ENCODE measurements around the gene RAP1A.
A peak's percentile ranks its signal among the peaks of the same experiment; 100 is the strongest.

The RAP1A gene

GRCh38 chr1:111619635-111620440 lies at the start of gene RAP1A:
RAP1A (plus strand) TSS chr1:111619789; CDS start chr1:111691361, 71,572 bp downstream.
- DNase-seq, result peak; percentile 85 to 94

DNA sequence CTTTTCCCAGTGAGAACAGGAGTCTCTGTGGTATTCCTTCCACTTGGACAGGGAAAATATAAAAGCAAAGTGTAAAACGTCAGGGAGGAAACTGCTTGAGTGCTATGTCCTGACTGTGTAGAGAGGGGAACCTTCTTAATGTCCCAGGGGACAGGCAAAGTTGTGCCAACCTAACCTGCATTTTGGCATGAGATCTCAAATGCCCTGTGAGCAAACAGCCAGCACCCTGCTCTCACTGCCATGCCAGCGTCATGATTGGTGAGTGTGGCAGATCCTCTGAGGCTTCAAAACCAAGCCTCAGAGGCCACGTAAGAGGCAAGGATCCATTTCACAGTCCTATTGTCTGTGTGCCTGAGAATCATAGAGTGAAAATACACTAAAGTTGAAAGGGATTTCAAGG lies 49.7 kb upstream of the RAP1A start:
- no peak for DNase-seq

GRCh38 chr1:111570781-111571181 lies 48.8 kb upstream of the RAP1A start:
- peak; percentile 65 to 71 for DNase-seq

DNA sequence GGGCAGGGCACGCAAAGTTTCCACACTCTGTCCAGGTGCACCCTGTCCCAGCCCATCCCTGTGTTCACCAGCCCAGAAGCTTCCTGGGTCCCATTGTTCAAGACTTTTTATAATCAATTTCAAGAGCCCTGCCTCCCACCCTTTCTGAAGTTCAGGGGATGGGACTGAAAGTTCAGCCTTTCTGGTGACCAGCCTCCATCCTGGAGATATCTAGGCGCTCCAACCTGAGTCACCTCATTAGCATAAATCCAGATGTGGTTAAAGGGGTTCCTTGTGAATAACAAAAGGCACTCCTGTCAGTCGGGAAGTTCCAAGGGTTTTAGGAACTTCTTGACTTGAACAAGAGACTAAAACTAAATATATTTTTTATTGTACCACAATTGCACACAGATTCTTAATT lies 48.4 kb upstream of the RAP1A start:
- DNase-seq, result no peak

- no peak for DNase-seq
Observed at GRCh38 chr1:111571987-111572386, 47.6 kb upstream of the RAP1A start.

- no peak for DNase-seq
Observed at GRCh38 chr1:111576547-111576946, 43.0 kb upstream of the RAP1A start.

DNA sequence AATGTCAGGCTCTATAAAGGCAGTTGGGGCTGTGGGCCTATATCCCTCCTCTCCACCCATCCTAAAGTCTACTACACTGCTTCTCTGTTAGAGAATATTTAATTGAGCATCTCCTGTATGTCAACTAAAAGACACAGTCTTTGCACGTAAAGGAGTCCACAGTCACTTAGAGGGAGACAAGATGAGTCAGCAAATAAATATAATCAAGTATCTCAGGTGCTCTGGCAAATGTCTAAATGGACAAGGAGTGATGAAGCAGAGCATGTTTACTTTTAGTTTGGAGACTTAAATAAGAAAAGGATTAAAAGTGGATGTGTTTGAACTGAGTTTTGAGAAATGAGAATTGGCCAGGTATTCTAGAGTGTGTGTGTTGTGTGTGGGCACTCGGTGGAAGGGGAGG lies 41.8 kb upstream of the RAP1A start:
- no peak for DNase-seq

DNA sequence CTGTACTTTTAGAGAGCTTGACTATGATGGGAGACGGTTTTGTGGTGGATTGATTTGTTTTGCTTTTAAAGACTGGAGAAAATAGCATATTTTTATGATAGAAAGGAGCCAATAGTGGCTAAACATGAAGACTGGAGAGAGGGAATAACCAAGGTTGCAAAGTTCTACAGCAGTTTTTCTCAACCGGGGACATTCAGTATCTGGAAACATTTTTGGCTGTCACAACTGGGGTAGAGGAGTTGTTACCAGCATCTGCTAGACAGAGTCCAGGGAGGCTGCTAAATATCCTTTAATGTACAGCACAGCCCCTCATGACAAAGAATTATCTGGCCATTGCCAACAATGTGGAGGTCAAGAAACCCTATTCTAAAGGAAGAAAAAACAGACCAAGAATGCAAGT lies 38.4 kb upstream of the RAP1A start:
- no peak for DNase-seq

DNA sequence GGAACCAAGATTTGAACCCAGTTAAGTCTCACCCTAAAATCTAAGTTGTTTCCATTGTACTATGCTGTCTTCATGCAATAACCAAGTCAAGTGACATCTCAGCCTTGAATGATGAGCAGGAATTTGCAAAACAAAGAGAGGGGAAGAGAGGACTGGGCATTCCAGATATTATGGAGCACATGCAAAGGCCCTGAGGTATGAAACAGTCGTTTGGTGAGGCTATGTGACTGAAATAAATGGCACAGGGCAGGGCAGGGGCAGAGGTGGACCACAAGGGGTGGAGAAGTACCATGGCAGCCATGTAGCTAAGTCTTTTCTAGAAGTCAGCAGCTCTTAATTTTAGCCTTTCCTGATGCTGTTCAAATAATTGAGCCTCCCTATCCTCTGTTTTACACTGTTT lies 37.6 kb upstream of the RAP1A start:
- DNase-seq, result no peak

DNA sequence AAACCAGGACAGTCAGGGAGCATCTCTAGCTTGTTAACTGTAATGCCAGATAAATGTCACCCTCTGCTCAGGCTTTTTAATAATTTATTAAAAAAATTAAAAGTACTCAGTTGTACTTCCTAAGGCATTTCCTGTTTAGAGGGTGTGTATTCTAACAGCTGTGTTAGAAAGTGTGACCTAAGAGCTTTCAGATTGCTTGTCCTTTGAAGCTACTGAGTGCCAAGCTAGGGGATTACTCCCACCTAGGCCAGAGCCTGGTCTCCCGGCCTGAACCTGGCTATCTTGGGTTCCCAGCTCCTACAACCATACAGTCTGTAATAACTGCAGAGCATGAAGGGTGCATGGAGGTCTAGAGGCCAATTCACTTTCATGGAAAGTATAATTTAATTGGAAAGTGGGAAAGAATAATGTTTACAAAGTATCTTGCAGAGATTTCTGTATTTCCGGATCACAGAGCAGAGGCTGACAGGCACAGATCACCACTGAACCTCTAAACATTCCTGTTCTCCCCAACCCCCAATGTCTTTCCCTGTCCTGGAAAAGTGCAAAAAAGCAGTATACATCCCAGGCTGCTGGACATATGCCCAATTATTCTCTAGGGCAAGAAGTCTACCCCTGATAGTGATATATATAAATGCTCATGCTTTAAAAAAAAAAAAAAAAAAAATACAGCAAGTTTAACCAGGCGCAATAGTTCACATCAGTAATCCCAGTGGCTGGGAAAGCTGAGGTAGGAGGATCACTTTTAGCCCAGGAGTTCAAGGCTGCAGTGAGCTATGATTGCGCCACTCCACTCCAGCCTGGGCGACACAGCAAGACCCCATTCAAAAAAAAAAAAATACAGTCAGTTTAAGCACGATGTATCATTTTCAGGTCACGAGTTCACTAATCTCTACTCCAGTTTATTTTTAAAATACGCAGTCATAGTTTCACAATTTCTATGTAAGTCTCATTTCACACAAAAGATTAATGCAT lies 36.7 kb upstream of the RAP1A start:
- DNase-seq, result no peak

DNA sequence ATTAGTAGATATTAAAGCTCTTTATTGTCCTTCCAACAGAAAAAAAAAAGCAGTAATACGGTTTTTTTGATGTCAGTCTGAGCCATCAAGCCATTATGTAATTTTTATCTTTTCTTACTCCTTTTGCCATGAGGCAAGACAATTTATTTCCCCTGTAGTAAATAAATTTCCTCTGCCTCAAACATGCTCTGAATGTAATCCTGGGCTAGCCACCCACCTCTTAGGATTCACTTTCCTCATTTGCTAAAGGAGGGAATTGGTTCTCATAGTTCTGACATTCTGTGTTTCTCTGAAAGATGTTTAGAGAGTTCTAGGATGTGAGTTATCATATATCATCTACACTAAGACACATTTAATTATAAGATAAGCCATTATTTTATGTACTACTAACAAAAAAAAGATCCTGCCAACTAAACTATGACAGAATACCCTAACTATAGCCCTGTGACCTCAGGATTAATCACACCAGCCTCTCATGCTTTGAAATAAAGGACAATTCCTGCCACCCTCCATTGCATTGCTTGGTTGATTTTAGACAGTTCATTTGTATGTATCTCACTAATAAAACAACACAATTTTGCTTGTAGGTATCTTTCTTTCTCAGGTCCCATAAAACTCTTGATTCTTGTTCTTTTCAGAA lies 34.0 kb upstream of the RAP1A start:
- peak; percentile 8 to 53 for DNase-seq

DNA sequence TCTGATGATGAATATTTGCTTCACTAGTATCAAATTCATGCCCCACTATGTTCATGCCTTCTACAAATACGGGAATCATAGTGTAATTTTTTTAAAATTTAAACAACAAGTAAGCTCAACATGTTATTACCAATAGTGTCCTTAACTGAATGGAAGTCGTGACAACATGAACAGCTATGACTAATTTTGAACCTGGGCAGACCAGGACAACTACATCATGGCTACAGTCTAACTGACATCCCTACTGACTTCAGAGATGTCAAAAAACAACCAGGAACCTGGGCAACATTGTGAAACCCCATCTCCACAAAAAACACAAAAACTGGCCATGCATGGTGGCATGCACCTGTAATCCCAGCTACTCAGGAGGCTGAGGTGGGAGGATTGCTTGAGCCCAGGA lies 33.5 kb upstream of the RAP1A start:
- no peak for DNase-seq

GRCh38 chr1:111587509-111588174 lies 31.9 kb upstream of the RAP1A start:
- DNase-seq, result no peak

DNA sequence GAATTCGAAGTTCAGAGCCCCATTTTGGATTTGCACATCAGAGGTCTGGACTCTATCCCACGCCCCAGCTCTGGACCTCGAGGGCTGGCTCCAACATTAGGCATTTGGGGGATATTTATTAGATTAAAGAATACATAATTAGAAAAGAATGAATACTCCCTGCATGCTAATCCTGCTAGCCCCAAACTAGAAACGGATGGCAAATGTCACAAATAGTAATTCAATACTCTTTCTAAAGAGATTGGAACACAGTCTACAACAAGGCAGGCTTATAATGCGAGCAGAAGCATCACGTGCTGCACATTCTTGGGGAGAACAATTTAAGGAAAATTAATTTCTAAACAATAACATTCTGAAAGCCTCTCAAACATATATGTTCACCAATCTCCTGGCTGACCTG lies 27.7 kb upstream of the RAP1A start:
- no peak for DNase-seq

- peak; percentile 45 to 82 for DNase-seq
Observed at GRCh38 chr1:111592389-111593361, 26.9 kb upstream of the RAP1A start.

DNA sequence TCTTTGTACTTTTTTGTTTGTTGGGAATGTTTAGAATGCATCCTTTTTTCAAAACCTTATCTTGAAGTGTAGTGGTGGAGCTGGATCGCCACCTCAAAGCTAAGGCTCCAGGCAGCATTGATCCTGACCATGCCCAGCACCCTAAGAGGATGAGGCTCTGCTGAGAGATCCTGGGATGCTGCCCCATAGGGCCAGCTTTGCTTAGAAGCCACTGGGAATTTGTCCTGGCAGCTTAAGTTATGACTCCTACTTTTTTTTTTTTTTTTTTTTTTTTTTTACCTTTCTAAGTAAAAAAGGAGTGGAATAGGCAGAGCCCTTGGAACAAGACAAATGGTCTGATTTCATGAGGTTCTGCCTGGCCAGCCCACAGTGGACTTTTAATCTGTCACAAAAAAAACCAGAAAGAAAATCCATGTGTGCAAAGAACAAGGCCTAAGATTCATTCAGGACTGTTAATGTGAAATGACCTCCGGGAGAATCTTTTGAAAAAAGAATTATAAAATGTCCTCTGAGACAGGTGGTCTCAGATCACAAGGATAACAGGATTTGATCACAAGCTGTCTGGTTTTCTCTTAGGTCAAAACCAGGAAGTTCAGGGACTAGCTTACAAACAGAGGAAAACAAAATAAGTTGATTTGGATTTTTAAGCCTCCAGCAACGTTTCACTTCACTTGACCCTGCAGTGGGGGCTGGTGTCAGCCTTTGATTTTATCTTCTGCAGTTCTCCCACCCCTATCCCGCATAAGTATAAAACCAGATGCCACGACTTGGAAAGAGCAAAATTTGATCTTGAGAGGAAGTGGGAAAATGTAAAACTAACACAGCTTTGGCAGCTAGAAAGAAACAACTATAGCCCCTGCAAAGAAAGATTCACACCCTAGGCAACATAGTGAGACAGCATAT lies 25.9 kb upstream of the RAP1A start:
- DNase-seq, result no peak

- DNase-seq, result no peak
Observed at GRCh38 chr1:111594306-111594693, 25.3 kb upstream of the RAP1A start.

DNA sequence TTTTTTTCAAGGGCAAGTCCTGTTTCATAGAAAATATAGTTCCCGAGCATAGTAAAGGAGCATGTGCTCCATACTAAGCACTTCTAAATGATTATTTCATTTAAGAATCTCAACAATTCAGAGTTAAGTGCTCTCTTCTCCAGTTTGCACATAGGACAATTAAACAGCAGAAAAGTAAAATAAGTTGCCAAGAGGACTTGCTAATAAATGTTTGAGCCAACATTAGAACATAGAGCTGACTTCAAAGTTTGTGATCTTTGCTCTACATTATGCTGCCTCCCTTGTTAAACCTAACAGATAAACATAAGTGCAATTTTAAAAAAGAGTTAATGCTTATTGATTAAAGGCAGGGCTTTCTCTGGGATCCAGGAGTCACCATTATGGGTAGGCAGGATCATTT lies 23.8 kb upstream of the RAP1A start:
- DNase-seq, result no peak

GRCh38 chr1:111596499-111596898 lies 23.1 kb upstream of the RAP1A start:
- DNase-seq, result peak; percentile 63 to 84

- no peak for DNase-seq
Observed at GRCh38 chr1:111597426-111597825, 22.2 kb upstream of the RAP1A start.
